DND-41 (cell line): ENCODE measurements around the gene ARID3C.

Experiments used
- EZH2 ChIP-seq: IDR thresholded peaks from 3 replicates; pipeline ENCODE4 v1.6.1; 2012; ENCODE audit warnings: borderline replicate concordance, low read depth, mild to moderate bottlenecking, moderate library complexity, low read length, inconsistent platforms; ENCODE audit not compliant: severe bottlenecking
- TF ChIP-seq, protein P1 (sequence below): IDR thresholded peaks from 2 replicates; pipeline ENCODE4 v1.5.1; 2012; ENCODE audit warnings: borderline replicate concordance, low read length, moderate library complexity, mild to moderate bottlenecking; ENCODE audit not compliant: poor library complexity, severe bottlenecking; ENCODE audit errors: extremely low read depth

DNA sequence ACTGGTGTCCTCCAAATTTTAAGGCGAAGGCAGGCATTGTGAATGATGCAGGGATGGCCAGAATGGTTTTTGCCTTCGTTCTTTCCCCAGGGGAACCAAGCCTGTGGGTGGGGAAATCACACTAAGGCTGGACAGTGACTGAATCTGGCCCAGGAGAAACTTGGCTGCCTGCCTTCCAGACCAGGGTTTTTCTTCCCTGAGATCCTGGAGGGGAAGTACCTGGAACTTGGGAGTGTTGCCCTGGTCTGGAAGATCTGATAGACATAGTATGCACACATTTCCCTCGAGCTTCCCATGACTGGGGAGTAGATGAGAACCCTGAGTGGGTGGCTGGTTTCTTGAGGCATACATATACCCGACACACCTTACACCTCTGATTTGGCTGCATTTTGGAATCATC, 22.5 kb upstream of the ARID3C start:
- TF ChIP-seq, protein P1, sequence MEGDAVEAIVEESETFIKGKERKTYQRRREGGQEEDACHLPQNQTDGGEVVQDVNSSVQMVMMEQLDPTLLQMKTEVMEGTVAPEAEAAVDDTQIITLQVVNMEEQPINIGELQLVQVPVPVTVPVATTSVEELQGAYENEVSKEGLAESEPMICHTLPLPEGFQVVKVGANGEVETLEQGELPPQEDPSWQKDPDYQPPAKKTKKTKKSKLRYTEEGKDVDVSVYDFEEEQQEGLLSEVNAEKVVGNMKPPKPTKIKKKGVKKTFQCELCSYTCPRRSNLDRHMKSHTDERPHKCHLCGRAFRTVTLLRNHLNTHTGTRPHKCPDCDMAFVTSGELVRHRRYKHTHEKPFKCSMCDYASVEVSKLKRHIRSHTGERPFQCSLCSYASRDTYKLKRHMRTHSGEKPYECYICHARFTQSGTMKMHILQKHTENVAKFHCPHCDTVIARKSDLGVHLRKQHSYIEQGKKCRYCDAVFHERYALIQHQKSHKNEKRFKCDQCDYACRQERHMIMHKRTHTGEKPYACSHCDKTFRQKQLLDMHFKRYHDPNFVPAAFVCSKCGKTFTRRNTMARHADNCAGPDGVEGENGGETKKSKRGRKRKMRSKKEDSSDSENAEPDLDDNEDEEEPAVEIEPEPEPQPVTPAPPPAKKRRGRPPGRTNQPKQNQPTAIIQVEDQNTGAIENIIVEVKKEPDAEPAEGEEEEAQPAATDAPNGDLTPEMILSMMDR = no peak
- TF ChIP-seq EZH2 = no peak
